ENCODE results near the gene NGF.

GRCh38 chr1:115343200-115343737 is 5.2 kb upstream of the NGF start:
- TF ChIP-seq, protein P1, sequence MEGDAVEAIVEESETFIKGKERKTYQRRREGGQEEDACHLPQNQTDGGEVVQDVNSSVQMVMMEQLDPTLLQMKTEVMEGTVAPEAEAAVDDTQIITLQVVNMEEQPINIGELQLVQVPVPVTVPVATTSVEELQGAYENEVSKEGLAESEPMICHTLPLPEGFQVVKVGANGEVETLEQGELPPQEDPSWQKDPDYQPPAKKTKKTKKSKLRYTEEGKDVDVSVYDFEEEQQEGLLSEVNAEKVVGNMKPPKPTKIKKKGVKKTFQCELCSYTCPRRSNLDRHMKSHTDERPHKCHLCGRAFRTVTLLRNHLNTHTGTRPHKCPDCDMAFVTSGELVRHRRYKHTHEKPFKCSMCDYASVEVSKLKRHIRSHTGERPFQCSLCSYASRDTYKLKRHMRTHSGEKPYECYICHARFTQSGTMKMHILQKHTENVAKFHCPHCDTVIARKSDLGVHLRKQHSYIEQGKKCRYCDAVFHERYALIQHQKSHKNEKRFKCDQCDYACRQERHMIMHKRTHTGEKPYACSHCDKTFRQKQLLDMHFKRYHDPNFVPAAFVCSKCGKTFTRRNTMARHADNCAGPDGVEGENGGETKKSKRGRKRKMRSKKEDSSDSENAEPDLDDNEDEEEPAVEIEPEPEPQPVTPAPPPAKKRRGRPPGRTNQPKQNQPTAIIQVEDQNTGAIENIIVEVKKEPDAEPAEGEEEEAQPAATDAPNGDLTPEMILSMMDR (conservative IDR thresholded peaks at IDR 0.05) = no peak
- TF ChIP-seq ZFX (IDR thresholded peaks at IDR 0.05) = no peak
